DOHH2 (cell line): ENCODE measurements around the gene COL26A1.

Source experiments
- H3F3A ChIP-seq: fragments of 200-600 bp; sonication (generic), shearing (Covaris generic); 2 replicates; pipeline ENCODE4 v1.6.0; 2016; ENCODE audit warnings: antibody characterized with exemption, mild to moderate bottlenecking; ENCODE audit not compliant: control insufficient read depth, insufficient read depth
- H3K27ac ChIP-seq: fragments of 200-600 bp; sonication (generic); 2 replicates; pipeline ENCODE4 v1.5.1; 2014; ENCODE audit warnings: low read depth, mild to moderate bottlenecking, low read length, moderate library complexity
- H3K27me3 ChIP-seq: fragments of 200-600 bp; sonication (generic); 2 replicates; pipeline ENCODE4 v1.6.1; 2014; ENCODE audit warnings: mild to moderate bottlenecking, low read length, mixed read lengths; ENCODE audit not compliant: control insufficient read depth
- H3K36me3 ChIP-seq: fragments of 200-600 bp; sonication (generic); 2 replicates; pipeline ENCODE4 v1.6.1; 2014; ENCODE audit warnings: mild to moderate bottlenecking, low read length, moderate library complexity, mixed read lengths; ENCODE audit not compliant: control insufficient read depth
- H3K4me1 ChIP-seq: fragments of 200-600 bp; sonication (generic); 2 replicates; pipeline ENCODE4 v1.6.1; 2014; ENCODE audit warnings: mild to moderate bottlenecking, low read length, mixed read lengths; ENCODE audit not compliant: control insufficient read depth
- H3K4me2 ChIP-seq: fragments of 200-600 bp; sonication (generic); 2 replicates; pipeline ENCODE4 v1.6.0; 2014; ENCODE audit warnings: mild to moderate bottlenecking, low read length, moderate library complexity
- H3K4me3 ChIP-seq: fragments of 200-600 bp; sonication (generic); 2 replicates; pipeline ENCODE4 v1.5.1; 2014; ENCODE audit warnings: mild to moderate bottlenecking, low read length, mixed read lengths
- H3K79me2 ChIP-seq: fragments of 200-600 bp; sonication (generic); 2 replicates; pipeline ENCODE4 v1.6.1; 2014; ENCODE audit warnings: mild to moderate bottlenecking, low read length, mixed read lengths; ENCODE audit not compliant: control insufficient read depth
- H3K9me2 ChIP-seq: fragments of 200-600 bp; sonication (generic); replicated peaks from 2 replicates; pipeline ENCODE4 v1.6.1; 2014; ENCODE audit warnings: mild to moderate bottlenecking, low read length, mixed read lengths; ENCODE audit not compliant: control insufficient read depth
- H3K9me3 ChIP-seq: fragments of 200-600 bp; sonication (generic); 2 replicates; pipeline ENCODE4 v1.6.1; 2014; ENCODE audit warnings: antibody characterized with exemption, low read length, mixed read lengths; ENCODE audit not compliant: control insufficient read depth, insufficient read depth
- H4K20me1 ChIP-seq: fragments of 200-600 bp; sonication (generic); 2 replicates; pipeline ENCODE4 v1.6.0; 2014; ENCODE audit warnings: low read depth, mild to moderate bottlenecking, antibody characterized with exemption, low read length, moderate library complexity; ENCODE audit not compliant: control insufficient read depth, insufficient read depth
- EZH2phosphoT487 ChIP-seq: fragments of 200-600 bp; sonication (generic); IDR thresholded peaks from 2 replicates; pipeline ENCODE4 v1.6.1; 2017; ENCODE audit warnings: borderline replicate concordance, mild to moderate bottlenecking, antibody characterized with exemption, low read length, moderate library complexity, mixed read lengths
- TF ChIP-seq, protein P1 (sequence below): fragments of 200-600 bp; sonication (generic); IDR thresholded peaks from one replicate; pipeline ENCODE4 v1.5.1; 2014; ENCODE audit warnings: antibody characterized with exemption, mild to moderate bottlenecking, low read depth, low read length; ENCODE audit not compliant: poor library complexity, severe bottlenecking

COL26A1 gene

DNA sequence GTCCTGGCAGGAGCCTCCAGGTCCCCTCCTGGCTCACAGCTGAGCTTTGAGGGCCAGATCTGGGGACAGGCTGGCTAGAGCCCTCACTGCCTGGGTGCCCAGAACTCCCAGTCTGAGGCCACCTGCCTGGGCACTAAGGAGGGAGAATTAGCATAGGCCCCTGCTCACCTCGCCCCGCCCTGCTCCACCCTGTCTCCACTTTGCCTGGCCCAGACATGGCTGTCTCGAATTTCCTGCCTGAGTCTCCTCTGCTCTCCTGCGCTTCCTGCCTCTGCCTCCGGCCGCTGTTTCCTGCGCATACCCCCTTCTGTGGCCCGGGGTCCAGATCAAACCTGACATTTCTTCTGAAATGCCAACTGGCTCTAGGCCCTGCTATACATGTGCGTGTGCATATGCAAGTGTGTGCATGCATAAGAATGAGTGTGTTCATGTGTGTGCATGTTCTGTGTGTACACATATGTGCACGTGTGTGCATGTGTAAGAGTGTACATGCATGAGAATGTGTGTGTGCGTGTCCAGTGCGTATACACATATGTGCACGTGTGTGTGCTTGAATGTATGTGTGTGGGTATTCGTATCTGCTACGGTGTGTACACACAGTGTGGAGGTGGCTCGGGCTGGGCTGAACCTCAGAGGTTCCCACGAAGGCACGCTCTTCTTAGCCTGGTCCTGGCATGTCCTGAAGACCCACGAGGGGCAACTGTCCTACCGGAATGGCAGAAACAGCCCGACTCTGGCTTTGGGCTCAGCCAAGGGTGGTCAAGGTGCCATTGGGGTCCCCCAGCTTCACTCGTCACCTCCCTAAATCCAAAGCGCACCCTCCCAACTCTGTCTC, 201.5 kb downstream of the COL26A1 start:
- Histone ChIP-seq H3K4me2 (no peak overlapping the region), H3K4me3 (no peak overlapping the region), H3K9me3 (no peaks in the 10 kb centered on the region; the same call in 1 of the 2 replicates), H3K27ac (no peak overlapping the region), H3K9me2 (no peaks in the 10 kb centered on the region), H3K36me3 (no peaks in the 10 kb centered on the region), H4K20me1 (no peaks in the 10 kb centered on the region), H3K27me3 (peaks cover 5% of the 10 kb centered on the region; the same call in 1 of the 2 replicates), H3F3A (no peaks in the 10 kb centered on the region), H3K79me2 (no peaks in the 10 kb centered on the region), H3K4me1 (no peaks in the 10 kb centered on the region)
- TF ChIP-seq EZH2phosphoT487: no peak
- TF ChIP-seq, protein P1, sequence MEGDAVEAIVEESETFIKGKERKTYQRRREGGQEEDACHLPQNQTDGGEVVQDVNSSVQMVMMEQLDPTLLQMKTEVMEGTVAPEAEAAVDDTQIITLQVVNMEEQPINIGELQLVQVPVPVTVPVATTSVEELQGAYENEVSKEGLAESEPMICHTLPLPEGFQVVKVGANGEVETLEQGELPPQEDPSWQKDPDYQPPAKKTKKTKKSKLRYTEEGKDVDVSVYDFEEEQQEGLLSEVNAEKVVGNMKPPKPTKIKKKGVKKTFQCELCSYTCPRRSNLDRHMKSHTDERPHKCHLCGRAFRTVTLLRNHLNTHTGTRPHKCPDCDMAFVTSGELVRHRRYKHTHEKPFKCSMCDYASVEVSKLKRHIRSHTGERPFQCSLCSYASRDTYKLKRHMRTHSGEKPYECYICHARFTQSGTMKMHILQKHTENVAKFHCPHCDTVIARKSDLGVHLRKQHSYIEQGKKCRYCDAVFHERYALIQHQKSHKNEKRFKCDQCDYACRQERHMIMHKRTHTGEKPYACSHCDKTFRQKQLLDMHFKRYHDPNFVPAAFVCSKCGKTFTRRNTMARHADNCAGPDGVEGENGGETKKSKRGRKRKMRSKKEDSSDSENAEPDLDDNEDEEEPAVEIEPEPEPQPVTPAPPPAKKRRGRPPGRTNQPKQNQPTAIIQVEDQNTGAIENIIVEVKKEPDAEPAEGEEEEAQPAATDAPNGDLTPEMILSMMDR: no peak

DNA sequence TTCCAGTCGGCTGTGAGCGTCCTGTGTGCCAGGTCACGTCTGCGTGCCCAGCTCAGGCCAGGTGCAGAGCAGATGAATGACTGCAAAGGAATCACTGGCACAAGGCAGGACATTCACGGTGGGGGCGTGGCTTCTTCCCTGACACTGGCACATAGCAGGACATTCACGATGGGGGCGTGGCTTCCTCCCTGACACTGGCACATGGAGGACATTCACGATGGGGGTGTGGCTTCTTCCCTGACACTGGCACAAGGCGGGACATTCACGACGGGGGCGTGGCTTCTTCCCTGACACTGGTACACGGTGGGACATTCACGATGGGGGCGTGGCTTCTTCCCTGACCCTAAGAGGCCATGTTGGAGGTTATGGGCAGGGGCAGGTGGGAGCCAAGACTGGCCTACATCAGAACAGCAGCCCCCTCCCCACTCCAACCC, 202.1 kb downstream of the COL26A1 start:
- Histone ChIP-seq H4K20me1 (no peaks in the 10 kb centered on the region), H3F3A (no peaks in the 10 kb centered on the region), H3K4me1 (no peaks in the 10 kb centered on the region), H3K4me2 (no peak overlapping the region), H3K79me2 (no peaks in the 10 kb centered on the region), H3K27ac (no peak overlapping the region), H3K4me3 (no peak overlapping the region), H3K9me3 (no peaks in the 10 kb centered on the region; the same call in 1 of the 2 replicates), H3K27me3 (peaks cover 5% of the 10 kb centered on the region; the same call in 1 of the 2 replicates), H3K9me2 (no peaks in the 10 kb centered on the region), H3K36me3 (no peaks in the 10 kb centered on the region)
- TF ChIP-seq, protein P1: no peak
- no peak for TF ChIP-seq EZH2phosphoT487

DNA sequence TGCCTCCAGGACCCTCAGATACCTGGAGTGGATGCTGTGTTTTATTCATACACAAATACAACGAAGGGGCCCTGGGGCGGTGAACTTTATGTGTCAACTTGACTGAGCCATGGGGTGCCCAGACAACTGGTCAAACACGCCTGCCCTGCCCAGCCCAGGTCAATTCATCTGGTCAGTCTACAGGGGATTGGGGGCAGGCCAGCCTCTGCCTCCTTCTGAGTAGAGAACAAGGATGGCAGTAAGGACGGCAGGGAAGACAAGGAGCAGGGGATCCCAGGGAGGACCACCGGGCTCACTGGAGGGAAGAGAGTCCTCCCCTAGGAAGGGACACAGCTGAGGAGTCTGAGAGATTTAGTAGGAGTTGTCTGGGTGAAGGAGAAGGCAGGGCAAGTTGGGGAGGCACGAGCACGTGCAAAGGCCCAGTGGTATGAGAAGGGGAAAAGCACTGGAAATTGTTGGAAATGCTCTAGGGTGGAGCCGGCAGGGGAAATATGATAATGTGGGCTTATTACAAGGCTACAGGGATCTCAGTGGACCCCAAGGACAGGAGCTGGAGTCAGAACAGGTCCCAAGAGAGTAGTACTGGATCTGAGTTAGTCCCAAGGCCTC, 203.0 kb downstream of the COL26A1 start:
- Histone ChIP-seq H3K79me2 (no peaks in the 10 kb centered on the region), H3F3A (no peaks in the 10 kb centered on the region), H3K4me1 (no peaks in the 10 kb centered on the region), H3K4me2 (no peak overlapping the region), H3K36me3 (no peaks in the 10 kb centered on the region), H3K4me3 (no peak overlapping the region), H3K27me3 (peaks cover 5% of the 10 kb centered on the region; the same call in 1 of the 2 replicates), H4K20me1 (no peaks in the 10 kb centered on the region), H3K9me3 (no peaks in the 10 kb centered on the region), H3K27ac (no peak overlapping the region), H3K9me2 (no peaks in the 10 kb centered on the region)
- TF ChIP-seq, protein P1: no peak
- no peak for TF ChIP-seq EZH2phosphoT487
